H9 (cell line): ENCODE data around the gene PLAC1. TPM values are rescaled to one million over a fixed set of nuclear protein-coding genes. Genes with fewer than 3 reads are reported as not detected.

Source experiments
- DNase-seq: peaks from one replicate; pipeline ENCODE4 v3.0.0-alpha.2; 2017
- H2AFZ ChIP-seq: one replicate; pipeline ENCODE4 v1.6.1; 2013; ENCODE audit warnings: mild to moderate bottlenecking, low read length, control low read depth, moderate library complexity
- H2AK5ac ChIP-seq: 2 replicates; pipeline ENCODE4 v1.6.1; 2013; ENCODE audit warnings: low read length, control low read depth, mixed read lengths; ENCODE audit not compliant: insufficient read length
- H2BK120ac ChIP-seq: one replicate; pipeline ENCODE4 v1.6.1; 2013; ENCODE audit warnings: low read depth, mild to moderate bottlenecking, low read length, control low read depth, inconsistent platforms; ENCODE audit not compliant: poor library complexity, severe bottlenecking
- H2BK12ac ChIP-seq: 2 replicates; pipeline ENCODE4 v1.6.1; 2013; ENCODE audit warnings: low read length, control low read depth, mixed read lengths, low read depth; ENCODE audit not compliant: insufficient read length
- H2BK15ac ChIP-seq: 2 replicates; pipeline ENCODE4 v1.6.1; 2013; ENCODE audit warnings: low read depth, low read length, control low read depth
- H2BK20ac ChIP-seq: one replicate; pipeline ENCODE4 v1.6.1; 2013; ENCODE audit warnings: low read depth, mild to moderate bottlenecking, low read length, control low read depth, inconsistent platforms; ENCODE audit not compliant: poor library complexity, severe bottlenecking
- H2BK5ac ChIP-seq: 2 replicates; pipeline ENCODE4 v1.6.1; 2013; ENCODE audit warnings: low read length, control low read depth, mixed read lengths; ENCODE audit not compliant: insufficient read length
- H3K14ac ChIP-seq: 2 replicates; pipeline ENCODE4 v1.6.1; 2013; ENCODE audit warnings: low read length, control low read depth; ENCODE audit not compliant: insufficient read depth
- H3K18ac ChIP-seq: 2 replicates; pipeline ENCODE4 v1.6.1; 2013; ENCODE audit warnings: low read depth, mild to moderate bottlenecking, mixed read lengths, low read length, control low read depth; ENCODE audit not compliant: insufficient read length
- H3K23ac ChIP-seq: 2 replicates; pipeline ENCODE4 v1.6.1; 2013; ENCODE audit warnings: low read length, control low read depth, mixed read lengths, low read depth; ENCODE audit not compliant: insufficient read length
- H3K23me2 ChIP-seq: 2 replicates; pipeline ENCODE4 v1.6.1; 2013; ENCODE audit warnings: low read depth, mild to moderate bottlenecking, mixed read lengths, low read length, control low read depth; ENCODE audit not compliant: insufficient read length, poor library complexity, severe bottlenecking
- H3K27ac ChIP-seq: 2 replicates; pipeline ENCODE4 v1.5.1; 2013; ENCODE audit warnings: low read length, control low read depth, mixed read lengths, low read depth; ENCODE audit not compliant: insufficient read length
- H3K27me3 ChIP-seq: 2 replicates; pipeline ENCODE4 v1.6.1; 2013; ENCODE audit warnings: low read length, control low read depth, inconsistent platforms; ENCODE audit not compliant: insufficient read depth
- H3K4ac ChIP-seq: 2 replicates; pipeline ENCODE4 v1.6.1; 2013; ENCODE audit warnings: low read depth, mild to moderate bottlenecking, control low read depth, inconsistent platforms, low read length, moderate library complexity
- H3K4me1 ChIP-seq: 2 replicates; pipeline ENCODE4 v1.6.1; 2013; ENCODE audit warnings: low read length, control low read depth, inconsistent platforms; ENCODE audit not compliant: insufficient read depth
- H3K4me2 ChIP-seq: 2 replicates; pipeline ENCODE4 v1.6.1; 2013; ENCODE audit warnings: low read length, control low read depth, mixed read lengths; ENCODE audit not compliant: insufficient read length, insufficient read depth
- H3K56ac ChIP-seq: 2 replicates; pipeline ENCODE4 v1.6.1; 2013; ENCODE audit warnings: low read depth, mild to moderate bottlenecking, mixed read lengths, low read length, control low read depth; ENCODE audit not compliant: insufficient read length
- H3K79me1 ChIP-seq: 2 replicates; pipeline ENCODE4 v1.6.1; 2013; ENCODE audit warnings: low read depth, mild to moderate bottlenecking, moderate library complexity, low read length, control low read depth, inconsistent platforms; ENCODE audit not compliant: insufficient read depth, poor library complexity, severe bottlenecking
- H3K79me2 ChIP-seq: 2 replicates; pipeline ENCODE4 v1.6.1; 2013; ENCODE audit warnings: low read length, control low read depth, inconsistent platforms; ENCODE audit not compliant: insufficient read depth
- H3K9ac ChIP-seq: 2 replicates; pipeline ENCODE4 v1.6.1; 2013; ENCODE audit warnings: low read length, control low read depth, mixed read lengths; ENCODE audit not compliant: insufficient read length; ENCODE audit errors: extremely low read depth
- H3K9me3 ChIP-seq: one replicate; pipeline ENCODE4 v1.6.1; 2013; ENCODE audit warnings: low read depth, low read length, inconsistent platforms; ENCODE audit not compliant: control insufficient read depth
- H3T11ph ChIP-seq: one replicate; pipeline ENCODE4 v1.6.1; 2013; ENCODE audit warnings: mild to moderate bottlenecking, low read length, control low read depth, inconsistent platforms
- H4K20me1 ChIP-seq: one replicate; pipeline ENCODE4 v1.6.1; 2013; ENCODE audit not compliant: control insufficient read depth, insufficient read length, insufficient read depth
- H4K5ac ChIP-seq: 2 replicates; pipeline ENCODE4 v1.6.1; 2013; ENCODE audit warnings: low read depth, mild to moderate bottlenecking, mixed read lengths, low read length, control low read depth; ENCODE audit not compliant: insufficient read length
- H4K8ac ChIP-seq: replicated peaks from 2 replicates; pipeline ENCODE4 v1.6.1; 2013; ENCODE audit warnings: low read length, control low read depth, mixed read lengths, low read depth; ENCODE audit not compliant: insufficient read length
- H4K91ac ChIP-seq: 2 replicates; pipeline ENCODE4 v1.6.1; 2013; ENCODE audit warnings: low read depth, mild to moderate bottlenecking, moderate library complexity, mixed read lengths, low read length, control low read depth; ENCODE audit not compliant: insufficient read length
- H3K27ac Mint-ChIP-seq, 3 experiments: 2 replicates in 2 of 3; 3 replicates in 1 of 3; pipeline ENCODE4 v1.8.0; 2020 to 2021; ENCODE audit warnings: mixed read lengths in 3 of 3, mild to moderate bottlenecking in 1 of 3, moderate library complexity in 1 of 3
- H3K27me3 Mint-ChIP-seq: 2 replicates; pipeline ENCODE4 v1.8.0; 2021; ENCODE audit warnings: low read depth, mild to moderate bottlenecking, moderate library complexity, mixed read lengths
- H3K36me3 Mint-ChIP-seq, 3 experiments: 2 replicates in 2 of 3; 3 replicates in 1 of 3; pipeline ENCODE4 v1.8.0; 2020 to 2021; ENCODE audit warnings: low read depth in 3 of 3, mixed read lengths in 3 of 3; ENCODE audit not compliant: insufficient read depth in 1 of 3
- H3K4me1 Mint-ChIP-seq, 2 experiments: 2 replicates each; pipeline ENCODE4 v1.8.0; 2020; ENCODE audit warnings: mixed read lengths in 2 of 2
- H3K4me3 Mint-ChIP-seq, 2 experiments: 2 replicates in 1 of 2; 3 replicates in 1 of 2; pipeline ENCODE4 v1.8.0; 2020 to 2021; ENCODE audit warnings: mild to moderate bottlenecking in 2 of 2, mixed read lengths in 2 of 2, moderate library complexity in 1 of 2
- H3K9me3 Mint-ChIP-seq, 2 experiments: 2 replicates in 1 of 2; 3 replicates in 1 of 2; pipeline ENCODE4 v1.8.0; 2020; ENCODE audit warnings: mild to moderate bottlenecking in 2 of 2, mixed read lengths in 2 of 2, moderate library complexity in 1 of 2
- WGBS: extraction: QIAGEN DNeasy Blood & Tissue Kit; methylation state at CpG from one replicate; pipeline ENCODE4 v1.1.7; 2013; ENCODE audit warnings: missing lambda C conversion rate, low lambda C conversion rate, mixed read lengths; ENCODE audit not compliant: insufficient read length; ENCODE audit errors: extremely low coverage; 5-methylcytosine and 5-hydroxymethylcytosine counted together
- total RNA-seq: library from RNA; stranded (reverse); gene quantifications from 2 replicates; pipeline ENCODE4 v1.2.1, GENCODE V29; 2021
- TF ChIP-seq, protein P1 (sequence below): fragments of 200-600 bp; sonication (generic); conservative IDR thresholded peaks from 3 replicates; pipeline ENCODE4 v1.8.0; 2021; ENCODE audit warnings: antibody characterized with exemption, mild to moderate bottlenecking

PLAC1 gene
- total RNA-seq, 1 experiment from 2014 or later = 0.68 TPM

DNA sequence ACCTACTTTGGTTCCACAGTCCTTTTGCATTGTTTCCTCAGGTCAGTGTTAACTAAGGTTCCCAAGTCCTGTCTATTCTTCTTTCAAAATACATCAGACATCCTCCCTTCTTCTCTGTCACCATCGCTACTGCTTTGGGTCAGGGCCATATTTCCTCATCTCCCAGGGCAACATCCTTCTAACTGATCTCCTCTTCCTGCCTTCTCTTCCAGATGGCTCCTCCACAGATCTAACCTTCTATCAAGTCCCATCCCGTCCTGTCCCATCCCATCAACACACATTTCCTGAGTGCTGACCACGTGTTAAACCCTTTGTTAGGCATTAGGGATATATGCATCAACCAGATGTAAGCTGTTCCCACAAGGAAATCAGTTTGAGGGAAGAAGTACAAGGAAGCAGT, 25.9 kb downstream of the PLAC1 start:
- Histone ChIP-seq H2BK120ac (no peak overlapping the region), H3K9ac (no peak overlapping the region), H4K20me1 (no peaks in the 10 kb centered on the region), H2AFZ (no peak overlapping the region), H4K5ac (no peak overlapping the region), H3K79me2 (no peaks in the 10 kb centered on the region), H3K23me2 (no peaks in the 10 kb centered on the region), H3K4ac (no peak overlapping the region), H2BK12ac (no peak overlapping the region), H2BK20ac (no peak overlapping the region), H3K9me3 (no peaks in the 10 kb centered on the region), H3K56ac (no peak overlapping the region), H2BK5ac (no peak overlapping the region), H3K79me1 (no peaks in the 10 kb centered on the region), H3K18ac (no peak overlapping the region), H3K4me1 (no peaks in the 10 kb centered on the region), H3K14ac (no peak overlapping the region), H3K4me2 (no peak overlapping the region), H3K23ac (no peak overlapping the region), H4K8ac (no peak overlapping the region), H3T11ph (no peak overlapping the region), H4K91ac (no peak overlapping the region), H2BK15ac (no peak overlapping the region), H3K27me3 (no peaks in the 10 kb centered on the region), H2AK5ac (no peak overlapping the region), H3K27ac (no peak overlapping the region)
- no peak overlapping the region for H3K4me3 Mint-ChIP-seq
- peaks cover 2% of the 10 kb centered on the region; the same call in 1 of the 2 replicates for H3K27me3 Mint-ChIP-seq
- TF ChIP-seq, protein P1, sequence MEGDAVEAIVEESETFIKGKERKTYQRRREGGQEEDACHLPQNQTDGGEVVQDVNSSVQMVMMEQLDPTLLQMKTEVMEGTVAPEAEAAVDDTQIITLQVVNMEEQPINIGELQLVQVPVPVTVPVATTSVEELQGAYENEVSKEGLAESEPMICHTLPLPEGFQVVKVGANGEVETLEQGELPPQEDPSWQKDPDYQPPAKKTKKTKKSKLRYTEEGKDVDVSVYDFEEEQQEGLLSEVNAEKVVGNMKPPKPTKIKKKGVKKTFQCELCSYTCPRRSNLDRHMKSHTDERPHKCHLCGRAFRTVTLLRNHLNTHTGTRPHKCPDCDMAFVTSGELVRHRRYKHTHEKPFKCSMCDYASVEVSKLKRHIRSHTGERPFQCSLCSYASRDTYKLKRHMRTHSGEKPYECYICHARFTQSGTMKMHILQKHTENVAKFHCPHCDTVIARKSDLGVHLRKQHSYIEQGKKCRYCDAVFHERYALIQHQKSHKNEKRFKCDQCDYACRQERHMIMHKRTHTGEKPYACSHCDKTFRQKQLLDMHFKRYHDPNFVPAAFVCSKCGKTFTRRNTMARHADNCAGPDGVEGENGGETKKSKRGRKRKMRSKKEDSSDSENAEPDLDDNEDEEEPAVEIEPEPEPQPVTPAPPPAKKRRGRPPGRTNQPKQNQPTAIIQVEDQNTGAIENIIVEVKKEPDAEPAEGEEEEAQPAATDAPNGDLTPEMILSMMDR = no peak
- H3K27ac Mint-ChIP-seq = no peak overlapping the region
- H3K9me3 Mint-ChIP-seq = peaks cover 2 to 63% of the 10 kb centered on the region in 2 experiments; a peak in 3 of 5 replicates
- no peaks in the 10 kb centered on the region for H3K4me1 Mint-ChIP-seq
- WGBS = no CpG with 5 or more reads among the region's 3 CpGs
- no peak for DNase-seq
- H3K36me3 Mint-ChIP-seq = no peaks in the 10 kb centered on the region; a peak in 2 of 7 replicates
